ENCODE data around the gene GNG4.

The GNG4 gene

DNA sequence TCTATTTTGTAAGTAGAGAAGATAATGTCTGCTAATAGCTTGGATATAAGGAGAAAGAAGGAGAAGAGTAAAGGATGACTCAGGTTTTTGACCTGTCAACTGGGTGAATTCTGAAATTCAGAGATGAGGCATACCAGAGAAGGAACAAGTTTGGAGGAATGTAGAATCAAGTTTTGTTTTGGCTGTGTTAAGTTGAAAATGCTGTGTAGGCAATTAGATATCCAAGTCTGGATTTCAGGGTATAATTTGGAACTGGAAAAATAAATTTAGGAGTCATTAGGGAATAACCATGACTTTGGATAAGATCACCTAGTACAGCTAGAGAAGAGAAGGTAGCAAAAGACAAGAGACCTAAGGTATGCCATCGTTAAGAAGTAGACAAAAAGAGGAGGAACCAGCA is 22.4 kb upstream of the GNG4 start:
- Histone ChIP-seq H3K4me3 (ENCODE audit: low read length in 2 of 2) (no peak overlapping the region), H3K27me3 (ENCODE audit: control insufficient read depth in 2 of 2, insufficient read depth in 2 of 2, low read length in 2 of 2) (no peaks in the 10 kb centered on the region), H3K9me3 (ENCODE audit: control insufficient read depth in 2 of 2, low read length in 2 of 2) (peaks cover 13 to 18% of the 10 kb centered on the region in 2 donors), H3K27ac (ENCODE audit: low read depth in 2 of 2, low read length in 2 of 2) (no peak overlapping the region), H3K36me3 (ENCODE audit: control insufficient read depth in 2 of 2, insufficient read depth in 2 of 2, low read length in 2 of 2) (peaks cover 29 to 31% of the 10 kb centered on the region in 2 donors), H3K9ac (ENCODE audit: low read depth in 1 of 2, low read length in 2 of 2) (no peak overlapping the region), H3K4me1 (ENCODE audit: control insufficient read depth in 2 of 2, insufficient read depth in 2 of 2, low read length in 2 of 2) (no peaks in the 10 kb centered on the region)

DNA sequence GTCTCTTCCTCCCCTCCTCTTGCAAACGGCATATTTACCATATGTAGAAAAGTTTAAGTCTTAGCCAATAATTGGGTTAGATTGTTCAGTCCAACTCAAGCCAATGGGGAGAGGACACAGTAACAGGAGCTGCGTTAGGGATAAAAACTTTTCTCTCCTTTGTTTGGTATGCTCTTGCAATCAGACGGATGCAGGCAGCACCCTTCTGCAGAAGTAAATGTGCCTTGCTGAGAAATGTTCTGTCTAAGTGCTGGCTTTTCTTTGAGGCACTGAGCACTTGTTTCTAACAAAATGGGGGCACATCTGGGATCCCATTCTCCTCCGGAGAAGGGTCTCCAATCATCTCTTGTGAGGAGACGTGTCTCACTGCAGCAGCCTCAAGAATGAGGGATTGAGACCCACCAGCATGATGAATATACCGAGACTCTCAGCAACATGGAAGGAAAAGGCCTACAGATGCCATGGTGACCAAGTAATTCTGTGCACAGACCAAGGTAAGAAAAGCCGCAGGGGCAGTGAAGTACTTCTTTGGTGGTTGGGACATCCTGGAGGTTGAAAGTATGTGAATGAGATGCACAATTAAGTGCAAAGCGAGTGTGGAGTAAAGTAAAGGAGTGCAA is 20.7 kb upstream of the GNG4 start:
- H3K9ac ChIP-seq (ENCODE audit: low read depth in 1 of 2, low read length in 2 of 2) = no peak overlapping the region
- H3K4me3 ChIP-seq (ENCODE audit: low read length in 2 of 2) = no peak overlapping the region
- no peaks in the 10 kb centered on the region for H3K4me1 ChIP-seq (ENCODE audit: control insufficient read depth in 2 of 2, insufficient read depth in 2 of 2, low read length in 2 of 2)
- H3K36me3 ChIP-seq (ENCODE audit: control insufficient read depth in 2 of 2, insufficient read depth in 2 of 2, low read length in 2 of 2) = peaks cover 12 to 16% of the 10 kb centered on the region in 2 donors
- no peak overlapping the region for H3K27ac ChIP-seq (ENCODE audit: low read depth in 2 of 2, low read length in 2 of 2)
- H3K9me3 ChIP-seq (ENCODE audit: control insufficient read depth in 2 of 2, low read length in 2 of 2) = peaks cover 13 to 16% of the 10 kb centered on the region in 2 donors
- H3K27me3 ChIP-seq (ENCODE audit: control insufficient read depth in 2 of 2, insufficient read depth in 2 of 2, low read length in 2 of 2) = no peaks in the 10 kb centered on the region

DNA sequence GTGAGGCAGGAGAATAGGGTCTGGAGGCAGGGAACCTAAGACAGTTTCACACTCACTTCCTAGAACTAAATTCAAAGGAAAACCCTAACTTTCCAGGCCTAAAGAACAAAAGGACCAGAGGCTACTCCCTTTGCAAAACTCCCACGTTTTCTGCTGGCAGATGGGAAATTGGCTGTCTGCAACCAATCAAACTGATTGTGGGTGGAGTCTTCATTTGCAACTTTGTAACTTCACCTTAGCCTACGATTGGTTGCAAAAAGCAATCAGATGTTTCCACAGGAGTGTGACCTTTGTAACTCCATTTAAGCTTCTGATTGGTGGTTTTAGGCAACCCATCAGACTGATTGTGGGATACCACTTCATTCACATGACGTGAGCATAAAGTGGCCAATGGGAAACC is 19.7 kb upstream of the GNG4 start:
- H3K9ac ChIP-seq (ENCODE audit: low read depth in 1 of 2, low read length in 2 of 2) = no peak overlapping the region
- no peaks in the 10 kb centered on the region for H3K27me3 ChIP-seq (ENCODE audit: control insufficient read depth in 2 of 2, insufficient read depth in 2 of 2, low read length in 2 of 2)
- H3K4me3 ChIP-seq (ENCODE audit: low read length in 2 of 2) = no peak overlapping the region
- H3K4me1 ChIP-seq (ENCODE audit: control insufficient read depth in 2 of 2, insufficient read depth in 2 of 2, low read length in 2 of 2) = no peaks in the 10 kb centered on the region
- H3K36me3 ChIP-seq (ENCODE audit: control insufficient read depth in 2 of 2, insufficient read depth in 2 of 2, low read length in 2 of 2) = peaks cover 9 to 14% of the 10 kb centered on the region in 2 donors
- peaks cover 13 to 14% of the 10 kb centered on the region in 2 donors for H3K9me3 ChIP-seq (ENCODE audit: control insufficient read depth in 2 of 2, low read length in 2 of 2)
- H3K27ac ChIP-seq (ENCODE audit: low read depth in 2 of 2, low read length in 2 of 2) = no peak overlapping the region

DNA sequence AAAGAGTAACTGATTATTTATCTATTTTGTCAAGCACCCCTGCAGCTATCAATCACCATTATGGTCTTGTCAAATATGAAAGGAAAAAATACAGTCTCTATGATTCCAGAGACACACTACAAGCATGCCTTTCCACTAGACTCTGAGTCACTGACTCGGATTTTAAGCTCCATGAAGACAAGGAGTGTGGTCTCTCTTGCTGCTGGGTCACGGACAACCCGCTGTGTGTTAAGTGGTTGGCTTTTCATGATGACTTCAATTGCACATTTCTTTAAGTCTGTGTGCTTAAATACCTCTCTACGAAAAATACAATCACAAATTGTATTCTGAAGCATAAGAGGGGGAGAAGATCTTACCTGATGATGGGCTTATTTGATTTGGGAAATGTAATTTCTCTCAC is 14.0 kb upstream of the GNG4 start:
- H3K9me3 ChIP-seq (ENCODE audit: control insufficient read depth in 2 of 2, low read length in 2 of 2) = no peaks in the 10 kb centered on the region
- H3K9ac ChIP-seq (ENCODE audit: low read depth in 1 of 2, low read length in 2 of 2) = no peak overlapping the region
- no peak overlapping the region for H3K27ac ChIP-seq (ENCODE audit: low read depth in 2 of 2, low read length in 2 of 2)
- no peak overlapping the region for H3K4me3 ChIP-seq (ENCODE audit: low read length in 2 of 2)
- H3K36me3 ChIP-seq (ENCODE audit: control insufficient read depth in 2 of 2, insufficient read depth in 2 of 2, low read length in 2 of 2) = peaks cover 10 to 12% of the 10 kb centered on the region in 2 donors
- H3K27me3 ChIP-seq (ENCODE audit: control insufficient read depth in 2 of 2, insufficient read depth in 2 of 2, low read length in 2 of 2) = no peaks in the 10 kb centered on the region
- no peaks in the 10 kb centered on the region for H3K4me1 ChIP-seq (ENCODE audit: control insufficient read depth in 2 of 2, insufficient read depth in 2 of 2, low read length in 2 of 2)

DNA sequence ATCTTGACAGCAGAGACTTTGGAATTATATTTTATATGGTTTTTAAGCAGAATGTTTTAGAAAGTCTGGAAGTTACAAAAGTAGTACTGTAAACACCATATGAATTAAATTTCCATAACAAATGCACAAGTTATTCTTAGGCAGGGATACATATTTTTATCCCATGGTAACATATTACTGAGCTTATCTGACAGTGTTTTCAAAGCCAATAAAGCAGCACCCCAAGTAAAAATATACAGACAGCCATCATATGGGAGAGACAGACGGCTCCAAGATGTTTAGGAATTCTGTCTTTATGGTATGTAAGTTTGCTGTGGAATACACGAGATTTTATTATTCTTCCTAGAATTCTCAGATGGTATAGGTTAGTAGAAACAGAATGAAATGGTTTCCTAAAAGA is 12.0 kb upstream of the GNG4 start:
- Histone ChIP-seq H3K9me3 (ENCODE audit: control insufficient read depth in 2 of 2, low read length in 2 of 2) (no peaks in the 10 kb centered on the region), H3K4me1 (ENCODE audit: control insufficient read depth in 2 of 2, insufficient read depth in 2 of 2, low read length in 2 of 2) (no peaks in the 10 kb centered on the region), H3K4me3 (ENCODE audit: low read length in 2 of 2) (no peak overlapping the region), H3K36me3 (ENCODE audit: control insufficient read depth in 2 of 2, insufficient read depth in 2 of 2, low read length in 2 of 2) (peaks cover 10 to 12% of the 10 kb centered on the region in 2 donors), H3K27ac (ENCODE audit: low read depth in 2 of 2, low read length in 2 of 2) (no peak overlapping the region), H3K9ac (ENCODE audit: low read depth in 1 of 2, low read length in 2 of 2) (no peak overlapping the region), H3K27me3 (ENCODE audit: control insufficient read depth in 2 of 2, insufficient read depth in 2 of 2, low read length in 2 of 2) (no peaks in the 10 kb centered on the region)

DNA sequence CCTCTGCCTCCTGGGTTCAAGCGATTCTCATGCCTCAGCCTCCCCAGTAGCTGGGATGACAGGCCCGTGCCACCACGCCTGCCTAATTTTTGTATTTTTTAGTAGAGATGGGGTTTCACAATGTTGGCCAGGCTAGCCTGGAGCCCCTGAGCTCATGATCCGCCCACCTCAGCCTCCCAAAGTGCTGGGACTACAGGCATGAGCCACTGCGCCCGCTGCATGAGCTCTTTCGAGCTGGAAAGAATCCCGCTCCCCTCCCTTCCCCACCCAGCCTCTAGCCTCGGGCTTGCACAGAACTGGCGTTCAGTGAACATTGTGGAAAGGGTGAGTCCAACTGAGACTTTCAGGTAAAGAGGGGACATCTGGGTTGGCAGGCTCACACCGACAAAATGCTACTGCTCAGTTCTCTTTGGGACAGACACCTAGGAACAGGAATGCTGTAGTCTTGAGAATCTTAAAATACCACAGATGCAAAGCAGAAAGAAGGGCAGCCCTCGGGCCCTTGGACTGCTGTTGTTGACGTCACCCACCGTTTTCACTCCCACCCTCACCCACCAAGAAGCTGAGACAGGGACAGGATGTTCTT is 9.7 kb upstream of the GNG4 start:
- Histone ChIP-seq H3K27me3 (ENCODE audit: control insufficient read depth in 2 of 2, insufficient read depth in 2 of 2, low read length in 2 of 2) (no peaks in the 10 kb centered on the region), H3K27ac (ENCODE audit: low read depth in 2 of 2, low read length in 2 of 2) (no peak overlapping the region), H3K9me3 (ENCODE audit: control insufficient read depth in 2 of 2, low read length in 2 of 2) (no peaks in the 10 kb centered on the region), H3K4me1 (ENCODE audit: control insufficient read depth in 2 of 2, insufficient read depth in 2 of 2, low read length in 2 of 2) (no peaks in the 10 kb centered on the region), H3K9ac (ENCODE audit: low read depth in 1 of 2, low read length in 2 of 2) (no peak overlapping the region), H3K4me3 (ENCODE audit: low read length in 2 of 2) (no peak overlapping the region), H3K36me3 (ENCODE audit: control insufficient read depth in 2 of 2, insufficient read depth in 2 of 2, low read length in 2 of 2) (peaks cover 10% of the 10 kb centered on the region in 2 donors)

DNA sequence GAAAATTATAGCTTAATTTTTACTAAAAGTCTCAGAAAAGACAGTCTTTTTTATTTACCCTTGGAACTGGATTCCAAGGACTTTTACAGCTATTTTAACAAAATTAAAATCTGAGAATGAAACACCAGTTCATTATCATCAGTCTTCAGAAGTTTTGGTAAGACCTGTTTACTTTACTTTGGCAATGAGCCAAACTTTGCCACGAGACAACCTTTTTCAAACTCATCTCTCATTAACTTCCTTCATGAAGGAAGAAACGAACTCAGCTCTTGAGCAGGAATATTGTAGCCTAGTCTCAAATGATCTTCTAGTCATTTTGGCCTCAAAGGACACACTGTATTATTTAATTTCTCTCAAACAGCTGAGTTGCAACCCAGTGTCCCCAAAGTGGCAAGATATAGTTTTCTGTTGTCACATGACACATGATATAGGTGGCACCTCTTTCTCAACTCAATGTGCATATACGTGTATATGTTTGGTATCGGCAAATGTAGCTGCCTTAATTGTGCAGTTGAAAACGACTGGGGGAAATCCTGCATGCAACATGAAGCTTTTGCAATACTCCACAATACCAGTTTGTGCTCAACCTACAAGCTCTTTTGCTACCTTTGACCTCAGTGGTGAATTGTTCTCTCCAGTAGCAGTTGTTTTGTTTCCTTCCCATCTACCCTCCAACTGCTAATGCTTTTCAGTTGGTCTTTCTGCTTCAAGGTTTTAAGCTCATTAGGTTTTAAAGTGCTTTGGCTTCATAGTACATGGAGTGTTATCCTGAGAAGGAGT is 8.4 kb upstream of the GNG4 start:
- no peaks in the 10 kb centered on the region for H3K27me3 ChIP-seq (ENCODE audit: control insufficient read depth in 2 of 2, insufficient read depth in 2 of 2, low read length in 2 of 2)
- no peaks in the 10 kb centered on the region for H3K4me1 ChIP-seq (ENCODE audit: control insufficient read depth in 2 of 2, insufficient read depth in 2 of 2, low read length in 2 of 2)
- no peak overlapping the region for H3K9ac ChIP-seq (ENCODE audit: low read depth in 1 of 2, low read length in 2 of 2)
- peaks cover 4% of the 10 kb centered on the region in 2 donors for H3K36me3 ChIP-seq (ENCODE audit: control insufficient read depth in 2 of 2, insufficient read depth in 2 of 2, low read length in 2 of 2)
- no peaks in the 10 kb centered on the region for H3K9me3 ChIP-seq (ENCODE audit: control insufficient read depth in 2 of 2, low read length in 2 of 2)
- H3K4me3 ChIP-seq (ENCODE audit: low read length in 2 of 2) = no peak overlapping the region
- no peak overlapping the region for H3K27ac ChIP-seq (ENCODE audit: low read depth in 2 of 2, low read length in 2 of 2)

DNA sequence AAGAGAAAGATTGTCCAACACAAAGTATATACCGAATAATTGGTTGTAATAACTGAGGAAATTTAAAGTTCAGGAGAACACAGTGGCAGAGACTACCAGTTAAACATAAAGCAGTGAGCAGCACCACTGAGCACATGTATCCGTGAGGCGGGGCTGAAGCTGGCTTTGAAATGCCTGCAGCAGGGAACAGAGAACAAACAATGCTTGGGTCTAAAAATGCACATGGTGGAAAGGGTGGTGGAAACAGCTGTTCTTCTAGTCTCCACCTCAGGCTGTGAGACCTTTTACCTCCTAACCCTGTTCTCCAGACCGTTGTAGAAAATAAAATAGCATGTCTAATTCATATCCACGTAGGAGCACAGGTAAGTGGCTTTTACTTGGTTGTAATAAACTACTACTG is 7.7 kb upstream of the GNG4 start:
- H3K36me3 ChIP-seq (ENCODE audit: control insufficient read depth in 2 of 2, insufficient read depth in 2 of 2, low read length in 2 of 2) = no peaks in the 10 kb centered on the region
- H3K9me3 ChIP-seq (ENCODE audit: control insufficient read depth in 2 of 2, low read length in 2 of 2) = no peaks in the 10 kb centered on the region
- no peaks in the 10 kb centered on the region for H3K4me1 ChIP-seq (ENCODE audit: control insufficient read depth in 2 of 2, insufficient read depth in 2 of 2, low read length in 2 of 2)
- H3K9ac ChIP-seq (ENCODE audit: low read depth in 1 of 2, low read length in 2 of 2) = no peak overlapping the region
- H3K4me3 ChIP-seq (ENCODE audit: low read length in 2 of 2) = no peak overlapping the region
- no peak overlapping the region for H3K27ac ChIP-seq (ENCODE audit: low read depth in 2 of 2, low read length in 2 of 2)
- no peaks in the 10 kb centered on the region for H3K27me3 ChIP-seq (ENCODE audit: control insufficient read depth in 2 of 2, insufficient read depth in 2 of 2, low read length in 2 of 2)

DNA sequence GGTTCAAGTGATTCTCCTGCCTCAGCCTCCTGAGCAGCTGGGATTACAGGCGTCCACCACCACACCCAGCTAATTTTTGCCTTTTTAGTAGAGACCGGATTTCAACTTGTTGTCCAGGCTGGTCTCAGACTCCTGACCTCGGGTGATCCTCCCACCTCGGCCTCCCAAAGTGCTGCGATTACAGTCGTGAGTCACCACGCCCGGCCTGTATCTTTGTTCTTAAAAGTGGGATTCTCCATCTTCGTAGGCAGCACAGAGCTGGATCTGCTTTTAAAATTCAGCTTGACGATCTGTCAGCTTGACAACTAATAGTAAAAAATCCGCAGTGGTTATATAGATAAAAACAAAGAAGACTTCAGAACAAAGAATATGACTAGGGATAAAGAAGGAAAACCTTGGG is 2.8 kb upstream of the GNG4 start:
- H3K9me3 ChIP-seq (ENCODE audit: control insufficient read depth in 2 of 2, low read length in 2 of 2) = no peaks in the 10 kb centered on the region
- no peaks in the 10 kb centered on the region for H3K36me3 ChIP-seq (ENCODE audit: control insufficient read depth in 2 of 2, insufficient read depth in 2 of 2, low read length in 2 of 2)
- H3K27ac ChIP-seq (ENCODE audit: low read depth in 2 of 2, low read length in 2 of 2) = no peak overlapping the region
- H3K9ac ChIP-seq (ENCODE audit: low read depth in 1 of 2, low read length in 2 of 2) = no peak overlapping the region
- peaks cover 7 to 13% of the 10 kb centered on the region in 2 donors for H3K4me1 ChIP-seq (ENCODE audit: control insufficient read depth in 2 of 2, insufficient read depth in 2 of 2, low read length in 2 of 2)
- H3K27me3 ChIP-seq (ENCODE audit: control insufficient read depth in 2 of 2, insufficient read depth in 2 of 2, low read length in 2 of 2) = peaks cover 9 to 13% of the 10 kb centered on the region in 2 donors
- no peak overlapping the region for H3K4me3 ChIP-seq (ENCODE audit: low read length in 2 of 2)

DNA sequence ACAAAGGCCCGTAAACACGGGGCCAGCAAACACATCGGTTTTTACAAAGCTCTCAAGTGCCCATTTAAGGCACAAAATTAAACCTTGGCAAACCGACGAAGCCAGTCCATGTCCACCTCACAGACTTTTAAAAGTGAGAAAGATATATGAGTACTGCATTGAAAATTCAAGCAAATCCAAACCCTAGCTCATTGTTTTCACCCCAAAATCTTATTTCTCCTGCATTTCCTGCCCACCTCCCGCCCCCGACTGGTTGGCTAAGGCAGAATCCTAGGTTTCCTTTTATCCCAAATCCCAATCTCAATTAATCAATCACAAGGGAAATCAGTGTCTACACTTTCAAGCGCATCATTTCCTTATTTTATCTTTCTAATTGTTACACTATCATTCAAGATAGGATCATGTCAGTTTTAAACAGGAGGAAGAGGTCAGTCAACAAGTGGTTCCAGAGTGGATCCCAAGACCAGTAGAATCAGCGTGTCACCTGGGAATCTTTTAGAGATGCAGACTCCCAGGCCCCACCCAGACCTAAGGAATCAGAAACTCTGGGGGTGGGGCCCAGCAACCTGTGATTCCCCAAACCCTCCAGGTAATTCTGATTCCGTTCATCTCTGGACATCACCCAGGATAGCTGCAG is 1.7 kb upstream of the GNG4 start:
- H3K36me3 ChIP-seq (ENCODE audit: control insufficient read depth in 2 of 2, insufficient read depth in 2 of 2, low read length in 2 of 2) = no peaks in the 10 kb centered on the region
- peaks cover 7 to 13% of the 10 kb centered on the region in 2 donors for H3K4me1 ChIP-seq (ENCODE audit: control insufficient read depth in 2 of 2, insufficient read depth in 2 of 2, low read length in 2 of 2)
- no peak overlapping the region for H3K27ac ChIP-seq (ENCODE audit: low read depth in 2 of 2, low read length in 2 of 2)
- no peak overlapping the region for H3K9ac ChIP-seq (ENCODE audit: low read depth in 1 of 2, low read length in 2 of 2)
- peak overlapping the region in 1 of 2 donors; percentile 56 for H3K4me3 ChIP-seq (ENCODE audit: low read length in 2 of 2)
- H3K9me3 ChIP-seq (ENCODE audit: control insufficient read depth in 2 of 2, low read length in 2 of 2) = no peaks in the 10 kb centered on the region
- H3K27me3 ChIP-seq (ENCODE audit: control insufficient read depth in 2 of 2, insufficient read depth in 2 of 2, low read length in 2 of 2) = peaks cover 13% of the 10 kb centered on the region in 2 donors
